H1 (cell line): ENCODE data around the gene NSG2. TPM values are rescaled to one million over a fixed set of nuclear protein-coding genes. Genes with fewer than 3 reads are reported as not detected.
"Not testable (repeated sequence)": the region's sequence is repeated elsewhere in the genome, so short reads cannot be mapped to it uniquely, and the experiment has no call there.

ENCODE experiments used
- CTCF ChIA-PET: fragments of 300-600 bp; sonication (Branson Sonifier 250); formaldehyde crosslinking; loops from one replicate; lab custom pipeline; 2021; ENCODE audit not compliant: partially characterized antibody; lab: Charles Lee
- POLR2A ChIA-PET: fragments of 300-600 bp; sonication (Branson Sonifier 250); formaldehyde crosslinking; loops from one replicate; lab custom pipeline; 2021; ENCODE audit warnings: inconsistent platforms; ENCODE audit not compliant: partially characterized antibody; lab: Charles Lee
- DNase-seq, 2 experiments: peaks; one replicate each; pipeline versions ENCODE4 v3.0.0 to v3.0.0-alpha.2; 2010 to 2022; ENCODE audit warnings: low spot score in 2 of 2, low read depth in 1 of 2, mixed read lengths in 1 of 2
- FAIRE-seq: peaks from 2 replicates; lab custom pipeline; 2011; peaks lifted over from hg19 to GRCh38; lab: Jason Lieb, UNC
- H2AFZ ChIP-seq: 2 replicates; pipeline ENCODE4 v1.8.1; 2012; ENCODE audit warnings: low read length, inconsistent platforms
- H2AK5ac ChIP-seq: 2 replicates; pipeline ENCODE4 v1.6.1; 2013; ENCODE audit warnings: low read depth, low read length
- H2BK120ac ChIP-seq: replicated peaks from 2 replicates; pipeline ENCODE3; 2013; ENCODE audit warnings: low read depth, low read length, inconsistent platforms
- H2BK12ac ChIP-seq: 2 replicates; pipeline ENCODE4 v1.6.1; 2013; ENCODE audit warnings: low read depth, low read length
- H2BK15ac ChIP-seq: 2 replicates; pipeline ENCODE4 v1.6.1; 2013; ENCODE audit warnings: low read length
- H2BK20ac ChIP-seq: 2 replicates; pipeline ENCODE4 v1.6.1; 2013; ENCODE audit warnings: low read length
- H2BK5ac ChIP-seq: 2 replicates; pipeline ENCODE4 v1.6.1; 2013; ENCODE audit warnings: low read depth, low read length
- H3K14ac ChIP-seq: 2 replicates; pipeline ENCODE4 v1.6.1; 2013; ENCODE audit warnings: inconsistent platforms; ENCODE audit not compliant: insufficient read length
- H3K18ac ChIP-seq: 2 replicates; pipeline ENCODE4 v1.6.1; 2013; ENCODE audit warnings: low read length; ENCODE audit errors: extremely low read depth
- H3K23ac ChIP-seq: 2 replicates; pipeline ENCODE4 v1.6.1; 2013; ENCODE audit warnings: inconsistent platforms; ENCODE audit not compliant: insufficient read length
- H3K23me2 ChIP-seq: 2 replicates; pipeline ENCODE4 v1.6.1; 2013; ENCODE audit warnings: low read depth, low read length
- H3K27ac ChIP-seq: 2 replicates; pipeline ENCODE4 v1.6.1; 2011; ENCODE audit warnings: low read depth, low read length, inconsistent platforms
- H3K27me3 ChIP-seq, 4 experiments: replicated peaks in 1 of 4; 1 replicate in 1 of 4; 2 replicates in 3 of 4; pipeline versions ENCODE4 v1.6.1 to v1.8.1; 2011 to 2013; ENCODE audit warnings: low read length in 3 of 4, mild to moderate bottlenecking in 3 of 4, inconsistent platforms in 2 of 4, mixed read lengths in 2 of 4, moderate library complexity in 1 of 4; ENCODE audit not compliant: control insufficient read depth in 3 of 4, insufficient read depth in 3 of 4; ENCODE audit errors: extremely low read depth in 1 of 4
- H3K36me3 ChIP-seq, 4 experiments: 2 replicates each; pipeline versions ENCODE4 v1.6.1 to v1.8.1; 2011 to 2013; ENCODE audit warnings: mild to moderate bottlenecking in 4 of 4, low read length in 3 of 4, moderate library complexity in 2 of 4, control low read depth in 1 of 4, inconsistent platforms in 1 of 4; ENCODE audit not compliant: insufficient read depth in 4 of 4, control insufficient read depth in 2 of 4
- H3K4ac ChIP-seq: replicated peaks from 2 replicates; pipeline ENCODE3; 2013; ENCODE audit warnings: low read length, low read depth, mixed read lengths, inconsistent platforms; ENCODE audit not compliant: insufficient read length
- H3K4me1 ChIP-seq, 4 experiments: replicated peaks in 1 of 4; 1 replicate in 1 of 4; 2 replicates in 3 of 4; pipeline versions ENCODE4 v1.6.1 to v1.8.1; 2011 to 2013; ENCODE audit warnings: low read length in 3 of 4, inconsistent platforms in 2 of 4, mixed read lengths in 1 of 4; ENCODE audit not compliant: insufficient read depth in 4 of 4, control insufficient read depth in 3 of 4
- H3K4me2 ChIP-seq, 2 experiments: 2 replicates each; pipeline versions ENCODE4 v1.6.1 to v1.8.1; 2011 to 2013; ENCODE audit warnings: low read depth in 2 of 2, low read length in 2 of 2, control low read depth in 1 of 2, inconsistent platforms in 1 of 2, mild to moderate bottlenecking in 1 of 2; ENCODE audit not compliant: insufficient read depth in 1 of 2
- H3K4me3 ChIP-seq, 4 experiments: fragments of 200-600, 300-600 bp in 1 of 4; sonication (generic), shearing (Covaris generic), sonication (Bioruptor Twin) in 1 of 4; 2 replicates each; pipeline versions ENCODE4 v1.5.1 to v1.8.1; 2011 to 2016; ENCODE audit warnings: low read length in 4 of 4, low read depth in 3 of 4, control low read depth in 2 of 4, inconsistent platforms in 2 of 4, mild to moderate bottlenecking in 2 of 4, mixed read lengths in 1 of 4, moderate library complexity in 1 of 4; ENCODE audit not compliant: insufficient read depth in 2 of 4; ENCODE audit errors: extremely low read depth in 1 of 4
- H3K56ac ChIP-seq: replicated peaks from 2 replicates; pipeline ENCODE3; 2013; ENCODE audit warnings: low read depth, mild to moderate bottlenecking, mixed read lengths, low read length, inconsistent platforms; ENCODE audit not compliant: insufficient read length
- H3K79me1 ChIP-seq: 2 replicates; pipeline ENCODE4 v1.6.1; 2013; ENCODE audit warnings: low read depth, low read length, control low read depth
- H3K79me2 ChIP-seq, 2 experiments: 2 replicates each; pipeline versions ENCODE4 v1.6.1 to v1.8.1; 2012 to 2013; ENCODE audit warnings: low read length in 2 of 2, mild to moderate bottlenecking in 2 of 2, inconsistent platforms in 1 of 2; ENCODE audit not compliant: insufficient read depth in 2 of 2, control insufficient read depth in 1 of 2
- H3K9ac ChIP-seq, 4 experiments: replicated peaks in 1 of 4; 1 replicate in 1 of 4; 2 replicates in 3 of 4; pipeline versions ENCODE4 v1.6.1 to v1.8.1; 2011 to 2013; ENCODE audit warnings: low read depth in 3 of 4, low read length in 3 of 4, control low read depth in 2 of 4, mild to moderate bottlenecking in 2 of 4, moderate library complexity in 2 of 4, inconsistent platforms in 1 of 4; ENCODE audit errors: extremely low read depth in 1 of 4
- H3K9me3 ChIP-seq, 2 experiments: 2 replicates each; pipeline versions ENCODE4 v1.6.1 to v1.8.1; 2012 to 2013; ENCODE audit warnings: mild to moderate bottlenecking in 2 of 2, moderate library complexity in 2 of 2, control low read depth in 1 of 2, inconsistent platforms in 1 of 2, low read depth in 1 of 2, low read length in 1 of 2, mixed read lengths in 1 of 2; ENCODE audit not compliant: insufficient read depth in 2 of 2
- H4K20me1 ChIP-seq, 2 experiments: replicated peaks in 1 of 2; 2 replicates each; pipeline versions ENCODE3 to v1.8.1; 2011 to 2013; ENCODE audit warnings: inconsistent platforms in 2 of 2, low read length in 2 of 2, mild to moderate bottlenecking in 1 of 2; ENCODE audit not compliant: insufficient read depth in 2 of 2, control insufficient read depth in 1 of 2
- H4K5ac ChIP-seq: 2 replicates; pipeline ENCODE4 v1.6.1; 2013; ENCODE audit warnings: low read length, low read depth, mixed read lengths, inconsistent platforms; ENCODE audit not compliant: insufficient read length
- H4K8ac ChIP-seq: 2 replicates; pipeline ENCODE4 v1.8.0; 2013; ENCODE audit warnings: mild to moderate bottlenecking, moderate library complexity, low read length, inconsistent platforms; ENCODE audit not compliant: insufficient read depth; ENCODE audit errors: extremely low read depth
- H4K91ac ChIP-seq: replicated peaks from 2 replicates; pipeline ENCODE3; 2013; ENCODE audit warnings: low read length, mixed read lengths, inconsistent platforms; ENCODE audit not compliant: insufficient read length
- WGBS, 2 experiments: shearing (Covaris generic) in 1 of 2; methylation state at CpG; one replicate each; pipeline versions ENCODE4 v1.1.6 to v1.1.7; 2013 to 2015; ENCODE audit warnings: low lambda C conversion rate in 2 of 2, mixed read lengths in 2 of 2, inconsistent platforms in 1 of 2, low coverage in 1 of 2, missing lambda C conversion rate in 1 of 2; ENCODE audit not compliant: insufficient replicate concordance in 2 of 2, insufficient coverage in 1 of 2, insufficient read length in 1 of 2; ENCODE audit errors: extremely low coverage in 1 of 2, missing lambda C conversion rate in 1 of 2; 5-methylcytosine and 5-hydroxymethylcytosine counted together
- polyA plus RNA-seq, 7 experiments: library from polyadenylated mRNA; depleted of rRNA in 3 of 7; stranded (reverse) in 5 of 7; unstranded in 2 of 7; fragments of >200 nt in 5 of 7; fragments of 200-250 nt in 2 of 7; gene quantifications; 1 replicate in 5 of 7; 2 replicates in 1 of 7; 4 replicates in 1 of 7; pipeline versions ENCODE4 v1.2.1 to v1.2.3, GENCODE V29; 2011 to 2013; ENCODE audit warnings: missing spikeins in 2 of 7, mixed read lengths in 2 of 7
- total RNA-seq: library from RNA; stranded (reverse); fragmentation: NEBNext Ultra II Directional; extraction: Animal tissue kit (Norgen Biotek cat#: 25700); gene quantifications from 2 replicates; pipeline ENCODE4 v1.2.1, GENCODE V29; 2021

NSG2 gene
- total and polyA plus RNA-seq, 2 of the 8 experiments (the other 6 are each of a cell fraction or from before 2014, with no cell fraction given), result 0.56 to 0.78 TPM

GRCh38 chr5:174102574-174102973, 57.1 kb downstream of the NSG2 start:
- H3K14ac ChIP-seq, H4K5ac ChIP-seq, H3K36me3 ChIP-seq, H3K9me3 ChIP-seq, H3K23me2 ChIP-seq, H2BK20ac ChIP-seq, H3K79me1 ChIP-seq, H2BK15ac ChIP-seq, H3K18ac ChIP-seq, H3K27me3 ChIP-seq, H3K9ac ChIP-seq, H4K20me1 ChIP-seq, H3K23ac ChIP-seq, H3K4me3 ChIP-seq, H3K79me2 ChIP-seq, H3K4ac ChIP-seq, H2BK12ac ChIP-seq, DNase-seq, FAIRE-seq, H3K56ac ChIP-seq, H2AFZ ChIP-seq, H4K91ac ChIP-seq, H2BK120ac ChIP-seq, H3K4me1 ChIP-seq, H2AK5ac ChIP-seq, H3K4me2 ChIP-seq, H2BK5ac ChIP-seq, H3K27ac ChIP-seq, H4K8ac ChIP-seq: not testable (repeated sequence)
- 96% methylated on average over 2 of the region's 2 CpGs; no CpG with 5 or more reads in 1 of the 2 experiments for WGBS, 2 experiments
- CTCF ChIA-PET, result interaction anchor here (0.6 to 3.2 kb wide), 3 partner anchors 16 to 214 kb away, joined by 3 to 11 read pairs (median 3); partner anchors contain the start of gene NSG2
- POLR2A ChIA-PET, result interaction anchor here (0.6 kb wide), 1 partner anchor 153 kb away, joined by 4 read pairs; no protein-coding TSS in a partner anchor
